HG03457 (cell line): ENCODE measurements around the gene NET1.
"Not testable (repeated sequence)": the region's sequence is repeated elsewhere in the genome, so short reads cannot be mapped to it uniquely, and the experiment has no call there.

Experiments
- ATAC-seq: cut with Tn5 transposase; IDR thresholded peaks from one replicate; pipeline ENCODE4 v1.9.1; 2021; ENCODE audit warnings: moderate number of reproducible peaks; ENCODE audit not compliant: unreplicated experiment

The NET1 gene

DNA sequence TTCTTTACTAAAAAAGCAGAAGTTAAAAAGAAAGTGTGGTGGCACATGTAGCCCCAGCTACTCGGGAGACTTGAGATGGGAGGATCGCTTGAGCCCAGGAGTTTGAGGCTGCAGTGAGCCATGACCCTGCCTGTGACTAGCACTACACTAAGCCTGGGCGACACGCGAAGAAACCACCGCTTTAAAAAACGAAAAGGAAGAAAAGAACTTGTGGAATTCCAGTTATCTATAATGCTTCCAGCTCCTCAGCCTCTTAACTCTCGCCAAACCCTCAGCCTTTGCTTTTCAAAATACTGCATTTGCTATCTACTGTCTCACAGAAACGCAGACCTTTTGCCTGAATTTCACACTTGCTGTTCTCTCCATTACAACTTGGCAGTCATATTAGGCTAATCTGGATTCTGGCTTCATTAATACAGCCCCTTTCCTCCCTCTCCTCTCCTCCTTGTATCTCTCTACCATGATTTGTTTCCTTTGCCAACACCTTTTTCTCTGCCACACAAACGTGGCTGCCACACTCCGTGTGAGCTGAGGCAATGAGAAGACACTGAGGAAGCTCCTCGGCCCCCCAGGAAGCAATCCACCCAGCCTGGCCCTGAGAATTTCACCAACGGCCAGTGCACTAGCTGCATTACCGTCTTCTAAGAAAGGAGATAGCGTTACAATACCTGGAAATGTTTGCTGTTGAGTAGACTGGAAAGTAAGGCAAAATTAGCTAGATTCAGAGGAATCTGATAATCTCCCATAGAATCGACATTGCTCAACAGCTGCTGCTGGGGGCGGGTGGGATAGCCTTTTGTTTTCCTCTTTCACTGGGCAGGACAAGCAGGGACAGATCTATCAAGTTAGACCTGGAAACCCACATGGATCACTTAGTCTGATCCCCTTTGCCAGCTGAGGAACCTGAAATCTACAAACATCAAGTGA lies 49.8 kb downstream of the NET1 start:
- no peak for ATAC-seq

GRCh38 chr10:5462841-5463293 lies 50.5 kb downstream of the NET1 start:
- no peak for ATAC-seq

GRCh38 chr10:5464546-5464945 lies 52.2 kb downstream of the NET1 start:
- no peak for ATAC-seq

- no peak for ATAC-seq
Observed at GRCh38 chr10:5465976-5466450, 53.7 kb downstream of the NET1 start.

DNA sequence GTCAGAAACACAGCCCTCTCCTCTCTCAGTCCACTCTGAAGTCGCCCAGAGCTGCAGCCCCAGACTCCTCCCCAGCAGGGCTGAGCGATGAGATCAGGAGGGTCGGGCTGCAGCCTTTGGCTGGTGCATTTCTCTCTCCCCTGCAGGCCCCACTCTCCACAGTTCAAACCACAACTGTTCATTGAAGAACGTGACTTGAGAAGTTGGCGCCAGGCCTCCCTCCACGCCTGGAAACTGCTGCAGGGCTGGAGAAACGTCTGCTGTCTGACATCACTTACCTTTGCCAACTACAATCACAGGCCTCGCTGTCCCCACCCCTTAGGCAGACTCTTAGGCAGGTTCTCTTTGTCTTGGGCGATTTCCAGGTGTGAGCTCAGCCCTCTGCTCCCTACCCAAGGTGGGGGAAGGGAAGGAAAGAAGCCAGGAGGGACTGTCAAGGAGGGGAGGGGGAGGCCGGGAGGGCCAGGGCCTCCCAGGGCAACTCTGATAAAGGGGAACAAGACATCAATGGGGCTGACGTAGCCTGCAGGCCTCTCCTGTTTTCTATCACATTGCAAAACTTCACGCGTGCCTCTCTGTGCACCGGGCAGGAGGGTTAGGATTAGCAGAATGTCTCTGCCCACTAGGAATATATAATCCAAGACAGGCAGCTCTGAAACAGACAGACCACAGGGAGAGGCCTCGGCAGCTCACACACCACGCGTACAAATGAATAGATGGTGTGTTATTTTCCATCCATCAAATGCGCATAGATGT lies 54.3 kb downstream of the NET1 start:
- ATAC-seq = no peak

DNA sequence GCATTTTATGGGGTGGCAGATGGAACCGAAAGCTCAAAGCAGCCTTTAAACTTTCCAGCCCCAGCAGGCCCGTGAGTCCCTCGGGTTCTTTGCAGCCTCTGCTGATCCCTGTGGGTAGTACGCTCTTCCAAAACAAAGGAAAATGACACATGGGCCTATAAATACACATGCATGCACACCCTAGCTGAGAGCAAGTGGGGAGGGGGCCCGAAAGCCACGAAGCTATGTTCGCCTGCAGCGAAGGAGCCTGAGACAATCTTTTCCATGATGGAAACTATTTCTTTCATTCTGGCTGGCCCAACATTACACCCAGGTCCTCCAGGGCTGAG lies 54.8 kb downstream of the NET1 start:
- no peak for ATAC-seq

GRCh38 chr10:5467634-5468255 lies 55.4 kb downstream of the NET1 start:
- no peak for ATAC-seq

GRCh38 chr10:5468262-5469106 lies 56.1 kb downstream of the NET1 start:
- no peak for ATAC-seq

DNA sequence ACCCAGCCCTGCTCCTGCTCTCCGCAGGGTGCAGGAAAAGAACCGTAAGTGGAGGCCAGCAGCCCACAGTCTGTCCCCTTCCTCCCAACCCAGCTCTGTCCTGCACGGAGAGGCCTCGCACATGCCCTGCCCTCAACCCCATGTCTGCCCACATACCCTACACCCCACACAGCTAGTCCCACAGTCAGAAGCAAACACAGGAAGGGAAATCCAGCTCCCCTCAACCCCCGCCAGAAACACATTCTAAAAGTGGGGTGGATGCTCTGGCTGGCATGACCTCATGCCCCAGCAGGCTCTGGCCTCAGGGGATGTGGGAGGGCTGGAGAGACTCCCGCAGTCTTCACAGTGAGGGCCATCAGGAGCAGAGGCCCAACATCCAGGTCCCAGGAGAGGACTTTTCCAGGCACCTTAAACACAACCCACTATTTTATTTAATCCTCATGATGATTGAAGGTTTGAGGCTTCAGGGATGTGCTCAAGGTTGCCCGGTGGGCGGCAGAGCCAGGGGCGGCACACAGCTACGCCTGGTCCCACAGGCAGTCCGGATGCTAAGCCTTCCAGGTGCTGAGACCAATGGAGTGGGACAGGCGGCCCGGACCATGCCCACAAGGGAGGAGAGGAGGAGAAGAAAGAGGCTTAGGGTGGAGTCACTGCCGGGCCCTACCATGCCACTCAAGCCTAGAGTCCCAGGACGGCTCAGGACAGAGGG lies 57.1 kb downstream of the NET1 start:
- ATAC-seq = no peak

DNA sequence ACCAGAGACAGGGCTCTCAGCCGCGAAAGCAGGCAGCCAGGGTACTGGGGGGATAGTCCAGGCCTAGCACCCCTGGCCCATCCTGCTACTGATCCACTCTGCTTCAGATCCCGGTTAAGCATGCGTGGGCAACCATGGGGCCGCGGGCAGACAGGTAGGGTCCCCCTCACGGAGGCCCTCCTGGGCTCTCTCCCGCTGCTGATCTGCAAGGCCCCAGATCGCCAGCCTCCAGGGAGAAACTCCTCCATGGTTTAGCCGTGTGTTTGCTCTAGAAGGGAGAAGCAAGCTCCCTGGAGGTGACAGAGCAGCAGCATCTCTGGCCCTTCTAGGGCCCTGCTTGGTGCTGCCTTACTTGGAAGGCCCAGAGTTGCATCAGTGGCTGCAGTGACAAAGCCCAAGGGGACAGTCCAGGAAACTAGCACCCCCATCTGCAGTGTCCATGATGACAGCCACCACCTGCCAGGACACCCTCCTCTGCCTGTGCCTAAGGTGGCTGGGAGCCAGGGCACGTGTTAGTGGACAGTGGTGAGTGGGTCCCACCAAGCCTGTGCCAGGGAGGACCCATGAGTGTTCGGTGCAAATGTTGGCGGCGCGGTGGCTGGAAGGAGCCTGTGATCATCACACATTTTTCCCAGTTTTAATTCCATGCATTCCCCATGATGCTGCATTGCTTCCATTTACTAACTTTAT lies 57.9 kb downstream of the NET1 start:
- no peak for ATAC-seq

DNA sequence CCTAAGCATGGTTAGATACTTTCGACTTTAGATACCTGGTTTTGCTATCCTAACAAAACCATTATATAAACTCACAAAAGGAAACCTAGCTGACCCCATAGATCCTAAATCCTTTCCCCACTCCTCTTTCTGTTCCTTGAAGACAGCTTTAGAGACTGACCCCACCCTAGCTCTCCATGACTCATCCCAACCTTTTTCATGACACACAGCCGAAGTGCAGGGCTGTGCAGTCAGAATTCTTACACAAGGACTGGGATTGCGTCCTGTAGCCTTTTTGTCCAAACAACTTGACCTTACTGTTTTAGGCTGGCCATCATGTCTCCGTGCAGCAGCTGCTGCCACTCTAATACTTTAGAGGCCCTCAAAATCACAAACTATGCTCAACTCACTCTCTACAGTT lies 62.3 kb downstream of the NET1 start:
- ATAC-seq = not testable (repeated sequence)

DNA sequence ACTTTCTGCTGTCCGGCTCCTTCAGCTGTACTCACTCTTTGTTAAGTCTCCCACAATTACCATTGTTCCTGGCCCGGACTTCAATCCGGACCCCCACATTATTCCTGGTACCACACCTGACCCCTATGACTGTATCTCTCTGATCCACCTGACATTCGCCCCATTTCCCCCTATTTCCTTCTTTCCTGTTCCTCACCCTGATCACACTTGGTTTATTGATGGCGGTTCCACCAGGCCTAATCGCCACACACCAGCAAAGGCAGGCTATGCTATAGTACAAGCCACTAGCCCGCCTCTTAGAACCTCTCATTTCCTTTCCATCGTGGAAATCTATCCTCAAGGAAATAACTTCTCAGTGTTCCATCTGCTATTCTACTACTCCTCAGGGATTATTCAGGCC lies 62.7 kb downstream of the NET1 start:
- ATAC-seq = not testable (repeated sequence)

- ATAC-seq = not testable (repeated sequence)
Observed at GRCh38 chr10:5475974-5476807, 63.8 kb downstream of the NET1 start.

GRCh38 chr10:5476918-5477525 lies 64.7 kb downstream of the NET1 start:
- no peak for ATAC-seq

DNA sequence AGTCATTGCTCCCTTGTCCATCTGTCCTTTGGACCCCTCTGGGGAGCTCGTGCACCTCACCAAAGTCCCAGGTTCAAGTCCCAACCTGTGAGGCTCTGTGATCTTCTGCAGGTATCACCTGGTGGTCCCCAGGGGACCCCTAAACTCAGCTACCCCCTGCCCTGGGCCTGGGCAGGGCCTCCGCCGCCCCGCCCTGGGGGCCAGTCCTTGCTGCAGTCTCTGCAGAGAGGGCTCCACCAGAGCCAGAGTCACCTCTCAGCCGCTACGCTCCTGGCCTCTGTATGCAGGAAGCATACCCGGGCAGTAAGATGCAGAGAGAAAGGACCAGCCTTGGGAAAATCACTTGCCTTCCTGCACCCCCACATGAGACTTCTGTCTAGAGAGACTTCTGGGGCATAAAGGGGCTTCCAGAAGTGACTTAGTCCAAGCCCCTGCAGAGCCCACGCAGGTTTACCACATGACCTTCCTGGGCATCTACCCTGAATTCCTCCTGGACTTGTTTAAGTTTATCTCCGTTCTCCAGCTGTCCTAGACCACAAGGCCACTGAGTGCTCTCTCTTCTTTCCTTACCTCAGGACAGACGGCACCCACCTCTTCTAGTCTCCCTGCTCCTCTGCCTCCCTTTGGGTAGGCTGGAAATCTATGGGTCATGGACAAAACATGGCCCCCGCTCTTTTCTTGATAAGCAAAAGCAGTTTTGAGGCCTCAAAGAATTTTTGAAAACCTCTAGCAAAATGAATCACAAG lies 65.8 kb downstream of the NET1 start:
- no peak for ATAC-seq

- ATAC-seq = no peak
Observed at GRCh38 chr10:5478694-5479305, 66.4 kb downstream of the NET1 start.
